ENCODE results near the gene MRPS10. TPM values are rescaled to one million over a fixed set of nuclear protein-coding genes. Genes with fewer than 3 reads are reported as not detected.

The MRPS10 gene
- total and polyA plus RNA-seq, 10 of the 15 experiments (the other 5 are each of a cell fraction or from before 2014, with no cell fraction given) = 28.5 to 83.3 (median 52.8) TPM

DNA sequence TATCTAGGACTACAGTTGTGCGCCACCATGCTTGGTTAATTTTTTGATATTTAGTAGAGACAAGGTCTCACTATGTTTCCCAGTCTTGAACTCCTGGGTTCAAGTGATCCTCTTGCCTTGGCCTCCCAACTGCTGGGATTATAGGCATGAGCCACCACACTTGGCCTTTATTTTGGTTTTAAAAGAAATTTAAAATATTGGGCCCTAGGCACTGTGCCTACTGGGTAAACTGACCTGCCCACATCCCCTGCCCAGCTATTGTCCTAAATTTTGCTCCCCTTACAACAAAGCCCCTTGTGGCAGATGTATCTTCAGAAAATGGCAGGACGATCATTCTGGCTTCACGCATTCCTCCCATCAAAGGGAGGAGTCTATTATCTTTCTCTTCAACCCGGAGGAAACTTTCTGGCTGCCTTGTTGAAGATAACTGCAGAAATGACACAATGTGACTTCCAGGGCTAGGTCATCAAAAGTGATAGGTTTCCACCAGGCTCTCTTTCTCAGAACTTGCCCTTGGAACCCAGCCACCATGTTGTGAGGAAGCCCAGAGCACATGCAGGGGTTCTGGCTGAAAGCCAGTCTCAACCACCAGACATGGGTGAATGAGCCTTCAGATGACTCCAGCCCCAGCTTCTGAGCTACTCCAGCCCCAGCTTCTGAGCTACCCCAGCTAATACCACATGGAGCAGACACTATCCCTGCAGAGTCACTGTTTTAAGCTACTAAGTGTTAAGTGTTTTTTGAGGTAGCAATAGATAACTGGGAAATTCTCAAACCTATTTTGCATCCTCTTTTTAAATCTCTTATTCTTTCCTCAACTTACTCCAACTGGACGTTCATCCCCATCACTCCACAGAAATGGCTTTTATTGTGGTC lies 18.3 kb downstream of the MRPS10 start:
- no peaks in the 10 kb centered on the region; the same call in 1 of the 2 replicates for H3K4me1 ChIP-seq (ENCODE audit: control insufficient read depth, insufficient read depth, low read length)

DNA sequence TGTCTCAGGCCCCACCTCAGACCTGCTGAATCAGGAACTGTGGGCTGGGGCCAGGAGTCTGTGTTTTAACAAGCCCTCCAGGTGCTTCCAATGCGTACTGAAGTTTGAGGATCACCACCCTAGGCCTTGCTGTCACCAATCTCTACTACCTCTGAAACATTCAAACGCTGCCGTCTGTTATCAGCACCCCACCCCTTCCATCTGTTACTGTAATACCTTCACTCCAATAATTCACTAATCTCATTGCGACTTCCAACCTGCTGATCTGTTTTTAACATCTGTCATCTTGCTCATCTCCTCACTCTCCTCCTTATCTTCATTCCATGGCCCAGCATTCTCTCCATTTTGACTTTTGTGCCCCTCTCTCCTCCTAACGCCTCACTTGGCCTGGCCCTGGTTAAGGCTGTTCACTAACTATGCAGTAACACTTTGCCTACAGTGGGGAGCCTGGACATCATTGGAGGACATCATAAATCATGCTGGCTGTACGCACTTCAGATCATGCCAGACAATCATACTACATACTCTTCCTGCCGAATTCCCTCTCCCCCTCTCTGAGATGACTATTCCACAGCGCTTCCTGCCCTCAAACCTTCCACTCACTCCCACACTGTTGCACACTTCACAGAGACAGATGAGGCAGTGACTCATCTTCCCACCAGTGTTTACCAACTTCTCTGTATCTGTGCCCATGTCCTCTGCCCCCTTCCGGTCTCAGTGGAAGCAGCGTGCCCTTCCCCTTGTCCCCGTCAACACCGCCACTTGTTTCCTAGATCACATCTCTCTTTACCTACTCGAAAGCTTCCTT lies 19.9 kb downstream of the MRPS10 start:
- FAIRE-seq = no peak
- in situ Hi-C loops (cut with MboI) = no loop called here
- no peak for TF ChIP-seq HDGF (IDR thresholded peaks at IDR 0.05)
- TF ChIP-seq IKZF1 (conservative IDR thresholded peaks at IDR 0.05) = no peak
- TF ChIP-seq TCF12 (IDR thresholded peaks at IDR 0.05; ENCODE audit: low read depth, low read length) = no peak
- TF ChIP-seq FOXK2 (IDR thresholded peaks at IDR 0.05) = no peak
- no peak for TF ChIP-seq STAT3 (IDR thresholded peaks at IDR 0.05; ENCODE audit: low read depth, low read length)
- TF ChIP-seq, protein P1, sequence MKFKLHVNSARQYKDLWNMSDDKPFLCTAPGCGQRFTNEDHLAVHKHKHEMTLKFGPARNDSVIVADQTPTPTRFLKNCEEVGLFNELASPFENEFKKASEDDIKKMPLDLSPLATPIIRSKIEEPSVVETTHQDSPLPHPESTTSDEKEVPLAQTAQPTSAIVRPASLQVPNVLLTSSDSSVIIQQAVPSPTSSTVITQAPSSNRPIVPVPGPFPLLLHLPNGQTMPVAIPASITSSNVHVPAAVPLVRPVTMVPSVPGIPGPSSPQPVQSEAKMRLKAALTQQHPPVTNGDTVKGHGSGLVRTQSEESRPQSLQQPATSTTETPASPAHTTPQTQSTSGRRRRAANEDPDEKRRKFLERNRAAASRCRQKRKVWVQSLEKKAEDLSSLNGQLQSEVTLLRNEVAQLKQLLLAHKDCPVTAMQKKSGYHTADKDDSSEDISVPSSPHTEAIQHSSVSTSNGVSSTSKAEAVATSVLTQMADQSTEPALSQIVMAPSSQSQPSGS (IDR thresholded peaks at IDR 0.05; ENCODE audit: low read length) = no peak
- no peak for TF ChIP-seq LARP7 (IDR thresholded peaks at IDR 0.05)
- TF ChIP-seq RUNX3 (IDR thresholded peaks at IDR 0.05; ENCODE audit: low read length) = no peak
- TF ChIP-seq ATF7 (IDR thresholded peaks at IDR 0.05; ENCODE audit: low read depth) = no peak
- no peak for TF ChIP-seq MEF2B (IDR thresholded peaks at IDR 0.05; ENCODE audit: partially characterized antibody, poor library complexity, severe bottlenecking)
- TF ChIP-seq BMI1 (IDR thresholded peaks at IDR 0.05; ENCODE audit: borderline replicate concordance) = no peak

More for the DNA sequence above, 18.3 kb downstream of the MRPS10 start:
- Histone ChIP-seq H3K27ac (ENCODE audit: control insufficient read depth, insufficient read depth) (no peak overlapping the region), H3K27me3 (replicated peaks in 1 of 2; ENCODE audit: control insufficient read depth in 2 of 2, insufficient read depth in 2 of 2, low read length in 1 of 2) (no peaks in the 10 kb centered on the region), H3K4me3 (no peak overlapping the region), H3K9ac (ENCODE audit: control insufficient read depth, insufficient read depth, low read length) (no peak overlapping the region), H3K79me2 (ENCODE audit: control insufficient read depth, insufficient read depth, low read length) (no peaks in the 10 kb centered on the region), H3K4me2 (ENCODE audit: control insufficient read depth, insufficient read depth) (no peak overlapping the region), H4K20me1 (ENCODE audit: control insufficient read depth, insufficient read depth) (no peaks in the 10 kb centered on the region), H2AFZ (ENCODE audit: control insufficient read depth, low read depth, low read length) (no peak overlapping the region), H3K9me3 (replicated peaks; ENCODE audit: control insufficient read depth, insufficient read depth, low read length) (no peaks in the 10 kb centered on the region; the same call in 2 of the 3 replicates), H3K36me3 (ENCODE audit: control insufficient read depth in 2 of 2, insufficient read depth in 2 of 2, low read length in 1 of 2) (no peaks in the 10 kb centered on the region)
- no peak for FAIRE-seq
- ATAC-seq = no peak
- no peak for TF ChIP-seq CBX3 (IDR thresholded peaks at IDR 0.05; ENCODE audit: borderline replicate concordance, low read depth)
- peak; percentile 30; the same call in 1 of the 2 replicates for TF ChIP-seq YY1 (IDR thresholded peaks at IDR 0.05; ENCODE audit: low read depth, low read length)
- ChIA-PET RAD21 (ENCODE audit: unreplicated experiment) (no interaction called here), POLR2A (no interaction called here), CTCF (interaction anchor here (1.1 to 2.1 kb wide), 2 partner anchors 15 to 348 kb away, joined by 3 to 5 read pairs; no protein-coding TSS in a partner anchor), SMC1A (ENCODE audit: uncharacterized antibody, unreplicated experiment) (no interaction called here)
- BruUV-seq (replicated peaks) = no TSS peak
- 97% methylated on average over 5 of the region's 5 CpGs for WGBS (ENCODE audit: insufficient coverage, insufficient replicate concordance, low lambda C conversion rate, missing lambda C conversion rate)
- no peak for DNase-seq (ENCODE audit: low read depth, low spot score)
- intact Hi-C loops (cut with micrococcal nuclease; ENCODE audit: unreplicated experiment) (no loop called here), in situ Hi-C loops (cut with MboI) (no loop called here)

More for the DNA sequence above, 19.9 kb downstream of the MRPS10 start:
- Histone ChIP-seq H3K27ac (ENCODE audit: control insufficient read depth, insufficient read depth) (no peak overlapping the region), H3K9ac (ENCODE audit: control insufficient read depth, insufficient read depth, low read length) (no peak overlapping the region), H3K79me2 (ENCODE audit: control insufficient read depth, insufficient read depth, low read length) (no peaks in the 10 kb centered on the region), H3K9me3 (replicated peaks; ENCODE audit: control insufficient read depth, insufficient read depth, low read length) (no peaks in the 10 kb centered on the region; the same call in 2 of the 3 replicates), H4K20me1 (ENCODE audit: control insufficient read depth, insufficient read depth) (no peaks in the 10 kb centered on the region), H3K27me3 (replicated peaks in 1 of 2; ENCODE audit: control insufficient read depth in 2 of 2, insufficient read depth in 2 of 2, low read length in 1 of 2) (no peaks in the 10 kb centered on the region), H3K4me3 (no peak overlapping the region), H2AFZ (ENCODE audit: control insufficient read depth, low read depth, low read length) (no peak overlapping the region), H3K4me2 (ENCODE audit: control insufficient read depth, insufficient read depth) (no peak overlapping the region), H3K36me3 (ENCODE audit: control insufficient read depth in 2 of 2, insufficient read depth in 2 of 2, low read length in 1 of 2) (no peaks in the 10 kb centered on the region), H3K4me1 (ENCODE audit: control insufficient read depth, insufficient read depth, low read length) (no peaks in the 10 kb centered on the region; the same call in 1 of the 2 replicates)
- intact Hi-C loops (cut with micrococcal nuclease; ENCODE audit: unreplicated experiment) = no loop called here
- ChIA-PET POLR2A (no interaction called here), CTCF (no interaction called here), RAD21 (ENCODE audit: unreplicated experiment) (no interaction called here), SMC1A (ENCODE audit: uncharacterized antibody, unreplicated experiment) (interaction anchor here (0.5 kb wide), 1 partner anchor 10 kb away, joined by 3 read pairs; no protein-coding TSS in a partner anchor)
- 95% methylated on average over 13 of the region's 13 CpGs for WGBS (ENCODE audit: insufficient coverage, insufficient replicate concordance, low lambda C conversion rate, missing lambda C conversion rate)
- ATAC-seq = no peak
- BruUV-seq (replicated peaks) = TSS peak; percentile 25
- no peak for DNase-seq (ENCODE audit: low read depth, low spot score)

Data from GM12878 (cell line).